ENCODE data around the gene CBARP.

DNA sequence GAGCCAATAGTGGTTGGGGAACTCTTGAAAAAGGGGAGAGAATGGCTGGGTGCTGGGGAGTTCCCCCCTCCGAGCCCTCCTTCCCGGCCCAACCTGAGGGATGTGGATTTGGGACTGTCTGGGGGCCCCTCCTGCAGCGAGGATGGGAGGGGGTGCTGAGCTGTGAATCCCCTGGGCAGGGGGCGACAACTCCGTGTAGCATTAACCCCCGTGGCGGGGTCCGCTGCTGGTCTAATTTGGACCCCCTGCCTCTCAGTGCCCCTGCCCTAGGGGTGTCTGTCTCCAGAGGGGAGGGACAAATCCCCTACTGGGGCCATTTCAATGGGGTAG lies 20.3 kb upstream of the CBARP start:
- TF ChIP-seq EZH2 (IDR thresholded peaks at IDR 0.05; ENCODE audit: insufficient read depth, poor library complexity, severe bottlenecking) (no peak), EZH2phosphoT487 (IDR thresholded peaks at IDR 0.05; ENCODE audit: insufficient read depth, low read depth) (no peak)

Measured in GM23248 (cell line).